Measurements from ENCODE around the gene PORCN. TPM values are rescaled to one million over a fixed set of nuclear protein-coding genes. Genes with fewer than 3 reads are reported as not detected.

Gene PORCN
- total RNA-seq, 4 donors from 2014 or later: 3.7 to 11.4 (median 5.2) TPM

DNA sequence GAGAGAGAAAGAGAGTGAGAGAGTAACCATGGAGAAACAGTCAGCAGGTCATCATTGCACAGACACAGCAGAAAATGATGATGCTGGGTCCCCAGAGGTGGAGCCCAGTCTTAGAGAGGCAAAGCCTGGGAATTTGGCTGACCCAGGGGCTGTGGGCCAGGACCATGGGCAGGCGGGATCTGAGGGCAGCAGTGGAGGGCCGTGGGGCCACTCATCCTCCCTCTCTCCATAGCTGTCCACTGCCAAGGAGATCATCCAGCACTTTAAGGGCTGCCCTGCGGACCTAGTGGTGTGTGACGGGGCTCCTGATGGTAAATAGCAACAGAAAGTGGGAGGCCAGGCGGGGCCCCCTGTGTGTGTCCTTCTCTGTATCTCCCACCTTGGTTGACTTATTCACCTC lies 30.0 kb upstream of the PORCN start:
- no peaks in the 10 kb centered on the region for H3K9me3 ChIP-seq
- TF ChIP-seq, protein P1, sequence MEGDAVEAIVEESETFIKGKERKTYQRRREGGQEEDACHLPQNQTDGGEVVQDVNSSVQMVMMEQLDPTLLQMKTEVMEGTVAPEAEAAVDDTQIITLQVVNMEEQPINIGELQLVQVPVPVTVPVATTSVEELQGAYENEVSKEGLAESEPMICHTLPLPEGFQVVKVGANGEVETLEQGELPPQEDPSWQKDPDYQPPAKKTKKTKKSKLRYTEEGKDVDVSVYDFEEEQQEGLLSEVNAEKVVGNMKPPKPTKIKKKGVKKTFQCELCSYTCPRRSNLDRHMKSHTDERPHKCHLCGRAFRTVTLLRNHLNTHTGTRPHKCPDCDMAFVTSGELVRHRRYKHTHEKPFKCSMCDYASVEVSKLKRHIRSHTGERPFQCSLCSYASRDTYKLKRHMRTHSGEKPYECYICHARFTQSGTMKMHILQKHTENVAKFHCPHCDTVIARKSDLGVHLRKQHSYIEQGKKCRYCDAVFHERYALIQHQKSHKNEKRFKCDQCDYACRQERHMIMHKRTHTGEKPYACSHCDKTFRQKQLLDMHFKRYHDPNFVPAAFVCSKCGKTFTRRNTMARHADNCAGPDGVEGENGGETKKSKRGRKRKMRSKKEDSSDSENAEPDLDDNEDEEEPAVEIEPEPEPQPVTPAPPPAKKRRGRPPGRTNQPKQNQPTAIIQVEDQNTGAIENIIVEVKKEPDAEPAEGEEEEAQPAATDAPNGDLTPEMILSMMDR (IDR thresholded peaks at IDR 0.05): no peak
- no peak for TF ChIP-seq POLR2A (IDR thresholded peaks at IDR 0.05)
- no peaks in the 10 kb centered on the region for H3K4me1 ChIP-seq
- H3K4me3 ChIP-seq: no peak overlapping the region
- no peak overlapping the region for H3K27ac ChIP-seq
- DNase-seq: no peak
- peaks cover 0 to 15% (median 0%) of the 10 kb centered on the region in 3 donors for H3K36me3 ChIP-seq
- H3K27me3 ChIP-seq: no peaks in the 10 kb centered on the region

DNA sequence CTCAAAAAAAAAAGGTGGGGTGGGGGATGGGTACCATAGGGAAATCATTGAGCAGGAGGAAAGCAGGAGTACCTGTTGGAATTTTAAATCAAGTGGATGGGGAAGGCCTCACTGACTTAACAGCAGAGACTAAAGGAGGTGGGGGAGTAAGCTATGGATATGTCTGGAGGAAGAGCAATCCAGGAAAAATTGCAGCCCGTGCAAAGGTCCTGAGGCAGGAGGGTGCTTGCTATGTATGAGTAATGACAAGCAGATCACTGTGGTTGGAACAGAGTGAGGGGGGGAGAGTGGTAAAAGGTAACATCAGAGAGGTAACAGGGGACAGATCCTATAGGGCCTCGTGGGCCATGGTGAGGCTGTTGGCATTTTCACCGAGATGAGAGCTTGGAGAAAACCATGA lies 28.6 kb upstream of the PORCN start:
- Histone ChIP-seq H3K27me3 (no peaks in the 10 kb centered on the region), H3K27ac (no peak overlapping the region), H3K4me3 (no peak overlapping the region), H3K9me3 (no peaks in the 10 kb centered on the region), H3K4me1 (no peaks in the 10 kb centered on the region), H3K36me3 (peaks cover 0 to 15% (median 0%) of the 10 kb centered on the region in 3 donors)
- DNase-seq: no peak
- TF ChIP-seq POLR2A (IDR thresholded peaks at IDR 0.05): no peak

DNA sequence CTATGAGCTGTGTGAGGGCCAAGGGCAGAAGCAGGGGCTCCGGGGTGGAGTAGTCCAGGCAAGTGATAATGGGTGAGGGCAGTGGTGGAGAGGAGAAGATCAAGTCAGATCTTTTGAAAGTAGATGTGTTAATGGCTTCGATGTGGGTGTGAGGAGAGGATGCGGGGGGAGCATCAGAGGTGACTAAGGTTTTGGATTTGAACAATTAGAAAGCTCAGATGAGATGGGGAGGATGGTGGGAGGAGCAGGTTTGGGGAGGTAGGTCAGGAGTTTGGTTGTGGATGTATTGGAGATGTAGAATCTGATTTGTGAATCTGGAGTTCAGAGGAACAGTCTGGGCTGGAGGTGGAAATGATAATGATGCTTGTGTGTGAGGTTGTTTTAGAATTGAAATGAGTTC lies 28.2 kb upstream of the PORCN start:
- peaks cover 0 to 15% (median 0%) of the 10 kb centered on the region in 3 donors for H3K36me3 ChIP-seq

DNA sequence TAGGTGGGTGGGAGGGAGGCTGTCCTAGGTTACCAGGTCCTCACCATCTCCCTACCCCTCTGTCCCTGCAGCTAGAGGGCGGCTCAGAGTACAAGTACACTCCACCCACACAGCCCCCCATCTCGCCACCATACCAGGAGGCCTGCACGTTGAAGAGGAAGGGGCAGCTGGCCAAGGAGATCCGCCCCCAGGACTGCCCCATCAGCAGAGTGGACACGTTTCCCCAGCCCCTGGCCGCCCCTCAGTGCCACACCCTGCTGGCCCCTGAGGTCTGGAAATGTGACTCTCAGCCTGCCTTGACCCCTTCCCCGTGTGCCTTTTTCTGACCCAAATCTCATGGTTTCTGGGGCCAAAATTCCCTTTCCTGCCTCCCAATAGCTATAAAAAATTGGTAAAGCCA lies 26.3 kb upstream of the PORCN start:
- H3K9me3 ChIP-seq: no peaks in the 10 kb centered on the region
- H3K36me3 ChIP-seq: peaks cover 0 to 15% (median 0%) of the 10 kb centered on the region in 3 donors
- H3K4me3 ChIP-seq: no peak overlapping the region
- DNase-seq: no peak
- no peak overlapping the region for H3K27ac ChIP-seq
- TF ChIP-seq POLR2A (IDR thresholded peaks at IDR 0.05): no peak
- TF ChIP-seq, protein P1 (IDR thresholded peaks at IDR 0.05): no peak
- H3K4me1 ChIP-seq: no peaks in the 10 kb centered on the region
- H3K27me3 ChIP-seq: no peaks in the 10 kb centered on the region

More for the DNA sequence above, 28.2 kb upstream of the PORCN start:
- Histone ChIP-seq H3K4me3 (no peak overlapping the region), H3K27ac (no peak overlapping the region), H3K27me3 (no peaks in the 10 kb centered on the region), H3K9me3 (no peaks in the 10 kb centered on the region), H3K4me1 (no peaks in the 10 kb centered on the region)
- no peak for TF ChIP-seq POLR2A (IDR thresholded peaks at IDR 0.05)
- no peak for DNase-seq

DNA sequence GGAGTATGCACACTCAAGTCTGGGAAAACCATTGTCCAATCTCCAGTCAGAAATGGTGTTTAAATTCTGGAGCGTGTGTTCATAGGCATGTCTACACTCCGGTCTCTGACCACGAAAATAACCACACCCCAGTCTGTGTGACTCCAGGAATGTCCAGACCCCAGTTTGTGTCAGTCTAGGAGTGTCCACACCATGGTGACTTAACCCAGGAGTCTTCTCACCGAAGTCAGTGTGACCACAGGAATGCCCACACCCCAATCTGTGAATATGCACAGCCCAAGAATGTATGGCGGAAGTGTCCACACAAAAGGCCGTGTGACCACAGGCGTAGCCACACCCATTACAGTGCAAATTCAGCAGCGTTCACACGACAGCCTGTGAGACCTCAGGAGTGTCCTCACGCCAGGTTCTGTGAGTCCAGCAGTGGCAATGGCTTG lies 21.4 kb upstream of the PORCN start:
- no peak for DNase-seq
- TF ChIP-seq, protein P1 (IDR thresholded peaks at IDR 0.05): no peak
- no peak for TF ChIP-seq POLR2A (IDR thresholded peaks at IDR 0.05)
- Histone ChIP-seq H3K9me3 (no peaks in the 10 kb centered on the region), H3K27me3 (no peaks in the 10 kb centered on the region), H3K4me3 (no peak overlapping the region), H3K36me3 (peaks cover 0 to 5% (median 0%) of the 10 kb centered on the region in 3 donors), H3K27ac (no peak overlapping the region), H3K4me1 (no peaks in the 10 kb centered on the region)

DNA sequence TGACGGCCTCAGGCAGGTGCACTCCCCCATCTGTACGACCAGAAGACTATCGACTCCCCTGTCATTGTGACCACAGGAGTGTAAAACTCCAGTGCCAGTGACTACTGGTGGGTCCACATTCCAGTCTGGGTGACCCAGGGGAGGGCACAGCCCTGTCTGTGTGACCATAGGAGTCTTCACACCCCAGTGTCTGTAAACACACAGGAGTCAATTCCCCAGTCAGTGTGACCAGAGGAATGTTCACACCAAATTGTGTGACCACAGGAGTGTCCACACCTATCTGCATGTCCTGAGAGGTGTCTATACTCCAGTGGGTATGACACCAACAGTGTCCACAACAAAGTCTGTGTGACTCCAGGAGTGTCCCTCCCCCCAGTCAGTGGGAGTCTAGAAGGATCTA lies 20.8 kb upstream of the PORCN start:
- TF ChIP-seq, protein P1 (IDR thresholded peaks at IDR 0.05): no peak
- TF ChIP-seq POLR2A (IDR thresholded peaks at IDR 0.05): no peak
- no peak for DNase-seq
- H3K27ac ChIP-seq: no peak overlapping the region
- H3K27me3 ChIP-seq: no peaks in the 10 kb centered on the region
- peaks cover 0 to 5% (median 0%) of the 10 kb centered on the region in 3 donors for H3K36me3 ChIP-seq
- H3K4me1 ChIP-seq: no peaks in the 10 kb centered on the region
- no peak overlapping the region for H3K4me3 ChIP-seq
- no peaks in the 10 kb centered on the region for H3K9me3 ChIP-seq

DNA sequence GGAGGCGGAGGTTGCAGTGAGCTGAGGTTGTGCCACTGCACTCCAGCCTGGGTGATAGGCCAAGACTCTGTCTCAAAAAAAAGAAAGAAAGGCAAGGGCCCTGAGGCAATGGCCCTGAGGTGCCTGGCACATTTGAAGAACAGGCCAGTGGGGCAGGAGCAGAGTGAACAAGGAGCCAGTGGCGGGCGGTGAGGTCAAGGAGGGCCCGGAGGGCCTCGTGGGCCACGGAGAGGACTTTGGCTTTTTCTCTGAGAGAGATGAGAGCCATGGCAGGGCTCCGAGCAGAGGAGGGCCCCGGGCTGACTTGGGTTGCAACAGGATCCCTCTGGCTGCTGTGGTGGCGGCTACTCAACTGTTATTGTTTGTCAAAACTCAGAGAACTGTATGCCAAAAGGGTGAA lies 19.5 kb upstream of the PORCN start:
- DNase-seq: no peak
- no peaks in the 10 kb centered on the region for H3K36me3 ChIP-seq
- TF ChIP-seq POLR2A (IDR thresholded peaks at IDR 0.05): no peak
- TF ChIP-seq, protein P1 (IDR thresholded peaks at IDR 0.05): no peak
- H3K27ac ChIP-seq: no peak overlapping the region
- no peak overlapping the region for H3K4me3 ChIP-seq
- H3K9me3 ChIP-seq: no peaks in the 10 kb centered on the region
- no peaks in the 10 kb centered on the region for H3K27me3 ChIP-seq
- H3K4me1 ChIP-seq: no peaks in the 10 kb centered on the region
